ENCODE data around the gene FYN.

FYN gene

DNA sequence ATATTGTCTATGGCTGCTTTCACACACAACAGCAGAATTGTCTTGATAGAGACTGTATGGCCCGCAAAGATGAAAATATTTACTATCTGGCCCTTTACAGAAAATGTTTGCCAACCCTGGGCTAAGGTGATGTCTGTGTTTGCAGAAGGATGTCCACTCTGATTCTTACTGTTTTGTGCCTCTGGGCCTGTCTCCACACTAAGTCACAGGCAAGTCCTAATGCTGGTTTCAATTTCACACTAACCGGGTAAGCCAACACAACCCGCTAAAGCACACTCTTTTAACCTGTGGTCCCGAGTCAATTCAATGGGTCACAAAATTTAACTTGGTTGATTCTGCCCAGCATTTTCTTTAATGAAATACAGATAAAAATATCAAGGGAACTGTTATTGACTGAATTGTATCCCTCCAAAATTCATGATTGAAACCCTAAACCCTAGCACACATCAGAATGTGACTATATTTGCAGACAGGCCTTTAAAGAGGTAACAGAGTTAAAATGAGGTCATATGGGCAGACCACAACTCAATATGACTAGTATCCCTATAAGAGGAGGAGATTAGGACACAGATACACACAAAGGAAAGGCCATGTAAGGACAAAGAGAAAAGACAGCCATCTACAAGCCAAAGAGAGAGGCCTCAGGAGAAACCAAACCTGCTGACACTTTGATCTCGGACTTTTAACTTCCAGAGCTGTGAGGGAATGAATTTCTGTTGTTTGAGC lies 78.4 kb downstream of the FYN start:
- Histone ChIP-seq H3K27me3 (replicated peaks in 2 of 5; ENCODE audit: control insufficient read depth in 4 of 5, insufficient read depth in 5 of 5, low read length in 4 of 5) (no peaks in the 10 kb centered on the region), H3K36me3 (ENCODE audit: control insufficient read depth in 4 of 4, insufficient read depth in 4 of 4, low read length in 3 of 4) (no peaks in the 10 kb centered on the region), H3K27ac (ENCODE audit: insufficient read depth in 1 of 2, low read depth in 1 of 2, low read length in 2 of 2, poor library complexity in 1 of 2, severe bottlenecking in 2 of 2) (peak overlapping the region in 1 of 2 experiments; percentile 27), H3K4me3 (ENCODE audit: control insufficient read depth in 1 of 7, extremely low read depth in 1 of 7, insufficient read depth in 4 of 7, low read depth in 2 of 7, low read length in 6 of 7) (no peak overlapping the region), H3K4me1 (ENCODE audit: control extremely low read depth in 1 of 4, control insufficient read depth in 4 of 4, insufficient read depth in 4 of 4, low read length in 3 of 4) (peaks cover 0 to 10% (median 8%) of the 10 kb centered on the region in 4 experiments), H3K9me3 (ENCODE audit: control extremely low read depth in 1 of 5, control insufficient read depth in 4 of 5, insufficient read depth in 2 of 5, low read depth in 1 of 5, low read length in 4 of 5) (no peaks in the 10 kb centered on the region)
- CTCF ChIA-PET = interaction anchor here (1.0 to 1.4 kb wide), 2 partner anchors 17 to 33 kb away, joined by 3 read pairs; no protein-coding TSS in a partner anchor
- DNase-seq = no peak
- POLR2A ChIA-PET = no interaction called here
- 90% methylated on average over 2 of the region's 5 CpGs for WGBS (ENCODE audit: insufficient coverage)

DNA sequence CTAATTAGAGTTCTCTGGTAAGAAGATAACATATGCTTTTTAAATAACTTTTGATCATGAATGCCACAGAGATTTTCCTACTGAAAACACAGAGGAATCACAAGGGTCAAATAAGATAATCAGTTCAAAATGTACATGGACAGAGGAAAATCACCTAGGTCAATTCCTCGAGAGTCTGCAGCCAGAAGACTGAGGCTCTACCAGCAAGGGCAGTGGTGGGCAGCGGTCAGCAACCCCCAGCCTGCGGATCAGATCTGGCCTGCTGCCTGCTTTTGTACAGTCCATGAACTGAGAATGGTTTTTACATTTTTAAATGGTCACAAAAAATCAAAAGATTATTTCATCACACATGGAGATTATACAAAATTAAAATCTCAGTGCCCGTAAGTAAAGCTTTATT lies 79.0 kb downstream of the FYN start:
- H3K27ac ChIP-seq (ENCODE audit: insufficient read depth in 1 of 2, low read depth in 1 of 2, low read length in 2 of 2, poor library complexity in 1 of 2, severe bottlenecking in 2 of 2) = no peak overlapping the region
- WGBS (ENCODE audit: insufficient coverage) = 95% methylated on average over 4 of the region's 4 CpGs
- H3K4me1 ChIP-seq (ENCODE audit: control extremely low read depth in 1 of 4, control insufficient read depth in 4 of 4, insufficient read depth in 4 of 4, low read length in 3 of 4) = peaks cover 0 to 10% (median 8%) of the 10 kb centered on the region in 4 experiments
- no peaks in the 10 kb centered on the region for H3K27me3 ChIP-seq (replicated peaks in 2 of 5; ENCODE audit: control insufficient read depth in 4 of 5, insufficient read depth in 5 of 5, low read length in 4 of 5)
- H3K9me3 ChIP-seq (ENCODE audit: control extremely low read depth in 1 of 5, control insufficient read depth in 4 of 5, insufficient read depth in 2 of 5, low read depth in 1 of 5, low read length in 4 of 5) = no peaks in the 10 kb centered on the region
- DNase-seq = no peak
- H3K4me3 ChIP-seq (ENCODE audit: control insufficient read depth in 1 of 7, extremely low read depth in 1 of 7, insufficient read depth in 4 of 7, low read depth in 2 of 7, low read length in 6 of 7) = no peak overlapping the region
- ChIA-PET CTCF (interaction anchor here (0.9 to 1.4 kb wide), 2 partner anchors 24 to 33 kb away, joined by 3 read pairs; no protein-coding TSS in a partner anchor), POLR2A (no interaction called here)
- H3K36me3 ChIP-seq (ENCODE audit: control insufficient read depth in 4 of 4, insufficient read depth in 4 of 4, low read length in 3 of 4) = no peaks in the 10 kb centered on the region

DNA sequence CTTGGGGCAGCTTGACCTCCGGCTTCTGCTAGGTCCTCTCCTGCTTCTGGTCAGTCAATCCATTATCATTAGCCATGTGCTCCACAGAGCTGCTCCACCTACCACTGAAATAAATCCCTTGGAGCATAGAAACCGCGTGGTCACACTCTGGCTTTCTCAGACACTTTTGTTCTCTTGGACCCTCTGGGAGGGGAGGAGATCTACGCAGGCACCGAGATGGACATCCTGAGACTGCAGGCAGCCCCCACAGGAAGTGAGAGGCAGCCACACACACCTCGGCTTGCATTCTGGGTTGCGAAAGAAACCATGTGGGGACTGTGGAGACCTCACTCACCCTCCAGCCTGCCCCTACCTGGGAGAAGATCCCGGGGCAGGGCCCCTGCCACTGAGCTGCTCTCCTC lies 79.5 kb downstream of the FYN start:
- POLR2A ChIA-PET = no interaction called here
- H3K27ac ChIP-seq (ENCODE audit: insufficient read depth in 1 of 2, low read depth in 1 of 2, low read length in 2 of 2, poor library complexity in 1 of 2, severe bottlenecking in 2 of 2) = no peak overlapping the region
- no peaks in the 10 kb centered on the region for H3K9me3 ChIP-seq (ENCODE audit: control extremely low read depth in 1 of 5, control insufficient read depth in 4 of 5, insufficient read depth in 2 of 5, low read depth in 1 of 5, low read length in 4 of 5)
- no peak overlapping the region for H3K4me3 ChIP-seq (ENCODE audit: control insufficient read depth in 1 of 7, extremely low read depth in 1 of 7, insufficient read depth in 4 of 7, low read depth in 2 of 7, low read length in 6 of 7)
- CTCF ChIA-PET = interaction anchor here (0.9 to 1.4 kb wide), 2 partner anchors 24 to 32 kb away, joined by 3 read pairs; no protein-coding TSS in a partner anchor
- no peaks in the 10 kb centered on the region for H3K36me3 ChIP-seq (ENCODE audit: control insufficient read depth in 4 of 4, insufficient read depth in 4 of 4, low read length in 3 of 4)
- peak in 1 of 3 donors; percentile 39 for DNase-seq
- H3K27me3 ChIP-seq (replicated peaks in 2 of 5; ENCODE audit: control insufficient read depth in 4 of 5, insufficient read depth in 5 of 5, low read length in 4 of 5) = no peaks in the 10 kb centered on the region
- peaks cover 0 to 12% (median 9%) of the 10 kb centered on the region in 4 experiments for H3K4me1 ChIP-seq (ENCODE audit: control extremely low read depth in 1 of 4, control insufficient read depth in 4 of 4, insufficient read depth in 4 of 4, low read length in 3 of 4)
- 45% methylated on average over 7 of the region's 8 CpGs for WGBS (ENCODE audit: insufficient coverage)

DNA sequence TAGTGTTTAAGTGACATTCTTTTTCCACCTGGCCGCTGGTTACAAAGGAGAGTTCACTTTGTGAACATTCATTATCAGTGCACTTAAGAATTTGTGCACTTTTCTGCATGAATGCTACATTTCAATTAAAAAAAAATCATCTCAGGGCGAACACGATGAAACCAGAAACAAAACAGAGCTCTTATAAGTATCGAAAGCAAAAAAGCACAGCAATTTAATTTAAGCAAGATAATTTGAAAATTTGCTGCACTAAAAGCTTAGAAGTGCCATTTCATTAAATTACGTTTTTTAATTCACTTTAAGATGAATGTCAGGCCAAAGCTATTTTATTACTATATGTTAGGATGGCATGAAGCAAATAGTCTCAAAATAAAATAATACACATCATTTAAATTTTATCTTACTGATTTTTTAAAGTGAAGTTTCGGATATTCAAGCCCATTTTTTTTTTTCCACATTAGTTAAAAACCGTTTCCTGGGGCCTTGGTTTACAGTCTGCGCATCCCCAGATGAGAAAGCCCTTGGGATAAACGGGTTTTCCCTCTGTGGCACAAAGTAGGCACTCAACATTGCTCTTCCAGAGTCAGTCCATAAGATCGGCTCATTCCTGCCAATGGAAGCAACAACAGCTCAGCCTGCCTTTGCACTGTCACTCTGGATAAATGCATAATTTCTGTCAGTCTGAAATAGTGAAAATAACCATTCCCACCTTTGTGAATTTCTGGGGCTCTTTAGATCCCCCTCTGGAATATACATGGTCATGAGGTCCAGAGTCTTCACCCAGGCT lies 80.1 kb downstream of the FYN start:
- no peak overlapping the region for H3K4me3 ChIP-seq (ENCODE audit: control insufficient read depth in 1 of 7, extremely low read depth in 1 of 7, insufficient read depth in 4 of 7, low read depth in 2 of 7, low read length in 6 of 7)
- ChIA-PET CTCF (no interaction called here), POLR2A (interaction anchor here (0.9 kb wide), 1 partner anchor 9 kb away, joined by 6 read pairs; no protein-coding TSS in a partner anchor)
- no peak for DNase-seq
- H3K27ac ChIP-seq (ENCODE audit: insufficient read depth in 1 of 2, low read depth in 1 of 2, low read length in 2 of 2, poor library complexity in 1 of 2, severe bottlenecking in 2 of 2) = no peak overlapping the region
- H3K27me3 ChIP-seq (replicated peaks in 2 of 5; ENCODE audit: control insufficient read depth in 4 of 5, insufficient read depth in 5 of 5, low read length in 4 of 5) = no peaks in the 10 kb centered on the region
- H3K36me3 ChIP-seq (ENCODE audit: control insufficient read depth in 4 of 4, insufficient read depth in 4 of 4, low read length in 3 of 4) = no peaks in the 10 kb centered on the region
- no peaks in the 10 kb centered on the region for H3K9me3 ChIP-seq (ENCODE audit: control extremely low read depth in 1 of 5, control insufficient read depth in 4 of 5, insufficient read depth in 2 of 5, low read depth in 1 of 5, low read length in 4 of 5)
- peaks cover 0 to 14% (median 10%) of the 10 kb centered on the region in 4 experiments for H3K4me1 ChIP-seq (ENCODE audit: control extremely low read depth in 1 of 4, control insufficient read depth in 4 of 4, insufficient read depth in 4 of 4, low read length in 3 of 4)
- WGBS (ENCODE audit: insufficient coverage) = 100% methylated on average over 4 of the region's 10 CpGs

DNA sequence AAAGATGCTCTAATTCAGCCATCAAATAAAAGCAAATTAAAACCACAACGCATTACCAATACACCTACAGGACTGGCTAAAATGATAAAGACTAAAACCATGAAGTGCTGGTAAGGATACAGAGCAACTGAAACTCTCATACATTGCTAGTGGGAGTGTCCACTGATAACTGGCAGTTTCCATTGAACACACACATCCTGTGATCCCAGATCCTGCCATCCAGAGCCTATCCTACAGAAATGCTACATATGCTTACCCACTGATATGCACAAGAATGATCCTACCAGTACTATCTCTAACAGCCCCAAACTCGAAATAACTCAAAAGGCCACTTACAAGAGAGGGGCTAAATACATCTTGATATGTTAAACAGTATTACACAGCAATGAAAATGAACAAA lies 81.0 kb downstream of the FYN start:
- Histone ChIP-seq H3K9me3 (ENCODE audit: control extremely low read depth in 1 of 5, control insufficient read depth in 4 of 5, insufficient read depth in 2 of 5, low read depth in 1 of 5, low read length in 4 of 5) (no peaks in the 10 kb centered on the region), H3K36me3 (ENCODE audit: control insufficient read depth in 4 of 4, insufficient read depth in 4 of 4, low read length in 3 of 4) (no peaks in the 10 kb centered on the region), H3K27me3 (replicated peaks in 2 of 5; ENCODE audit: control insufficient read depth in 4 of 5, insufficient read depth in 5 of 5, low read length in 4 of 5) (no peaks in the 10 kb centered on the region), H3K4me1 (ENCODE audit: control extremely low read depth in 1 of 4, control insufficient read depth in 4 of 4, insufficient read depth in 4 of 4, low read length in 3 of 4) (peaks cover 0 to 14% (median 10%) of the 10 kb centered on the region in 4 experiments), H3K4me3 (ENCODE audit: control insufficient read depth in 1 of 7, extremely low read depth in 1 of 7, insufficient read depth in 4 of 7, low read depth in 2 of 7, low read length in 6 of 7) (no peak overlapping the region), H3K27ac (ENCODE audit: insufficient read depth in 1 of 2, low read depth in 1 of 2, low read length in 2 of 2, poor library complexity in 1 of 2, severe bottlenecking in 2 of 2) (no peak overlapping the region)
- ChIA-PET POLR2A (interaction anchor here (0.9 kb wide), 1 partner anchor 8 kb away, joined by 6 read pairs; no protein-coding TSS in a partner anchor), CTCF (no interaction called here)
- no peak for DNase-seq
- WGBS (ENCODE audit: insufficient coverage) = no CpG with 5 or more reads among the region's 2 CpGs

DNA sequence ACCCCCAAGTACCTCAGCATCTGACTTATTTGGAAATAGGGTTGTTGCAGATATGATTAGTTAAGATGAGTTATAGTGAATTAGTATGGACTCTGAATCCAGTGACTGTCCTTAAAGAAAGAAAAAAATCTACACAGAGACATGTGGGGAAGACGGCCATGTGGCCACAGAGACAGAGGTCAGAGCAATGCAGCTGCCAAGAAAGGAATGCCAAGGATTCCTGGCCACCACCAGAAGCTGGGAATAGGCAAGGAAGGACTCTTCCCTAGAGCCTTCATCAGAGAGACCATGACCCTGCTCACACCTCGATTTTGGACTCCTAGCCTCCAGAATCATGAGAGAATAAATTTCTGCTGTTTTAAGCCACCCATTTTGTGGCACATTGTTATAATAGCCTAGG lies 81.8 kb downstream of the FYN start:
- ChIA-PET POLR2A (no interaction called here), CTCF (interaction anchor here (0.7 kb wide), 1 partner anchor 16 kb away, joined by 3 read pairs; no protein-coding TSS in a partner anchor)
- Histone ChIP-seq H3K27ac (ENCODE audit: insufficient read depth in 1 of 2, low read depth in 1 of 2, low read length in 2 of 2, poor library complexity in 1 of 2, severe bottlenecking in 2 of 2) (no peak overlapping the region), H3K36me3 (ENCODE audit: control insufficient read depth in 4 of 4, insufficient read depth in 4 of 4, low read length in 3 of 4) (no peaks in the 10 kb centered on the region), H3K9me3 (ENCODE audit: control extremely low read depth in 1 of 5, control insufficient read depth in 4 of 5, insufficient read depth in 2 of 5, low read depth in 1 of 5, low read length in 4 of 5) (no peaks in the 10 kb centered on the region), H3K4me3 (ENCODE audit: control insufficient read depth in 1 of 7, extremely low read depth in 1 of 7, insufficient read depth in 4 of 7, low read depth in 2 of 7, low read length in 6 of 7) (no peak overlapping the region), H3K27me3 (replicated peaks in 2 of 5; ENCODE audit: control insufficient read depth in 4 of 5, insufficient read depth in 5 of 5, low read length in 4 of 5) (no peaks in the 10 kb centered on the region), H3K4me1 (ENCODE audit: control extremely low read depth in 1 of 4, control insufficient read depth in 4 of 4, insufficient read depth in 4 of 4, low read length in 3 of 4) (peaks cover 0 to 14% (median 10%) of the 10 kb centered on the region in 4 experiments)
- 100% methylated on average over 2 of the region's 2 CpGs for WGBS (ENCODE audit: insufficient coverage)
- DNase-seq = no peak

DNA sequence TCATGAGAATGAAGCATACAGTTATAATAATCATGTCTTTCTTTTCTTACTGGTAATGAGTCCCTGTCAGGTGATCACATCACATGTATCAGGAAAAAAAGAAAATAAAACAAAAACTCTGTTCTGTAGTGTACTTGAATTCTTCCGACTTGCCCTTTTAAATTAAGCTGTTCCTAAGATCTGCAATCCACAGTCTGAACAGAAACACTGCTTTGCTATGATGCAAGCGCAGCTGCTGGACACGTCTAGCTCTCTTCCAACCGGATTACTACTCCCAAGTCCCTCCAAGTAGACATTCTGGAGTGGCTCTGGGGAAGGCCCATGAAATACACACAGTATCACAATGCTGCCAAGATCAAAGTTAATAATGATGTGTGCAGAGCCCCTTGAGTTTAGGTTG lies 83.7 kb downstream of the FYN start:
- POLR2A ChIA-PET = no interaction called here
- no peak for DNase-seq

More for the DNA sequence above, 83.7 kb downstream of the FYN start:
- Histone ChIP-seq H3K4me1 (ENCODE audit: control extremely low read depth in 1 of 4, control insufficient read depth in 4 of 4, insufficient read depth in 4 of 4, low read length in 3 of 4) (peaks cover 0 to 15% (median 10%) of the 10 kb centered on the region in 4 experiments), H3K4me3 (ENCODE audit: control insufficient read depth in 1 of 7, extremely low read depth in 1 of 7, insufficient read depth in 4 of 7, low read depth in 2 of 7, low read length in 6 of 7) (no peak overlapping the region), H3K27me3 (replicated peaks in 2 of 5; ENCODE audit: control insufficient read depth in 4 of 5, insufficient read depth in 5 of 5, low read length in 4 of 5) (no peaks in the 10 kb centered on the region), H3K27ac (ENCODE audit: insufficient read depth in 1 of 2, low read depth in 1 of 2, low read length in 2 of 2, poor library complexity in 1 of 2, severe bottlenecking in 2 of 2) (no peak overlapping the region), H3K9me3 (ENCODE audit: control extremely low read depth in 1 of 5, control insufficient read depth in 4 of 5, insufficient read depth in 2 of 5, low read depth in 1 of 5, low read length in 4 of 5) (no peaks in the 10 kb centered on the region), H3K36me3 (ENCODE audit: control insufficient read depth in 4 of 4, insufficient read depth in 4 of 4, low read length in 3 of 4) (no peaks in the 10 kb centered on the region)
- 98% methylated on average over 4 of the region's 4 CpGs for WGBS (ENCODE audit: insufficient coverage)
- CTCF ChIA-PET = interaction anchor here (0.9 to 2.1 kb wide), 5 partner anchors 10 to 66 kb away, joined by 3 to 7 read pairs (median 5); no protein-coding TSS in a partner anchor

All from common myeloid progenitor, CD34-positive (primary cell).